Adipose tissue (tissue), 3 donors: Measurements from ENCODE around the gene SHANK1. TPM values are rescaled to one million over a fixed set of nuclear protein-coding genes. Genes with fewer than 3 reads are reported as not detected.

Experiments used
- H3K27ac ChIP-seq: one replicate; pipeline ENCODE4 v1.5.1; 2013; ENCODE audit warnings: low read depth, low read length
- WGBS, 3 donors: extraction: QIAGEN DNeasy Blood & Tissue Kit; methylation state at CpG; one replicate each; pipeline ENCODE4 v1.1.7; 2013; 5-methylcytosine and 5-hydroxymethylcytosine counted together
- polyA plus RNA-seq, 3 donors: library from polyadenylated mRNA; stranded (reverse); fragments of 200-250 nt; gene quantifications; one replicate each; pipeline ENCODE4 v1.2.3, GENCODE V29; 2013
- donor health status: healthy with polysubstance abuse.
- donor health status: Bipolar disorder and iron deficiency.
- donor health status: healthy.

SHANK1 gene
- polyA plus RNA-seq, 3 donors: 0.02 to 1.1 (median 0.33) TPM

DNA sequence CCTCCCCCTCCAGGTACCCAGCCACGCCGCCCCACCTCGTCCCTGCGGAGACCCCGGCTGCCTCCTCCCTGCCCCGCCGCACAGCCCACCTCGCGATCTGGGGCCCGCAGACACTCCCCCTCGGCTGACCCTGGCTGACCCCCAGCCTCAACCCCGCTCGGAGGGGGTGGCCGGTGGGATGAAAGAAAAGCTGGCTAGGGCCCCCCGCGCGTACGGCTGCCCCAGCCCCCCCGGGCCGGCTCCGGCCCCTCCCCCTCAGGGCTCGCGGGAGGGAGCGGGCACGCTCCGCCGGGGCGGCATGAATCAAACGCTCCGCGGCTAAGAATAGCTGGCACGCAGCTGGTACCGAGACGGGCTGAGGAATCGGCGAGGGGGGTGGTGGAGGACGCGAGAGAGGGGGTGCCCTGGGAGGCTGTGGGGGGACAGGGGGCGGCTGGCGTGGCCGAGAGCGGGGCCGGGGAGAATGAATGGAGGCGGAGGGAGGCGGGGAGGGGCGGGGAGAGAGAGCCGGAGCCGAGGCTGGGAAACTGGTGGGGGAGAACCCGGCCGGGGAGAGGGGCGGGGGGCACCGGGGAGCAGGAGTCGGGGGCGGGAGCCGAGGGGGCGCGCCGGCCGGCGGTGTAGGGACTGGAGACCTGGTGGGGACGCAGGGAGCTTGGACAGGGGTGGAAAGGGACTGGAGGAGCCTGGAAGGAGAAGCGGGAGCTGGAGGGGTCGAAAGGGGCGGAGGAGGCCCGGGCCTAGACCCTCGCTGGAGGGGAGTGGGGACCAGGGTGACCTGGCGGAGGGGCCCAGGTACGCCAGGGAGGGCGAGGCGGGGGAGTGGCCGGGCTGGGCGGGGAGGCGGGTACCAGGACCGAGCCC, 1.1 kb downstream of the SHANK1 start:
- WGBS, 3 donors: 2% methylated on average over 48 to 73 of the region's 74 CpGs

DNA sequence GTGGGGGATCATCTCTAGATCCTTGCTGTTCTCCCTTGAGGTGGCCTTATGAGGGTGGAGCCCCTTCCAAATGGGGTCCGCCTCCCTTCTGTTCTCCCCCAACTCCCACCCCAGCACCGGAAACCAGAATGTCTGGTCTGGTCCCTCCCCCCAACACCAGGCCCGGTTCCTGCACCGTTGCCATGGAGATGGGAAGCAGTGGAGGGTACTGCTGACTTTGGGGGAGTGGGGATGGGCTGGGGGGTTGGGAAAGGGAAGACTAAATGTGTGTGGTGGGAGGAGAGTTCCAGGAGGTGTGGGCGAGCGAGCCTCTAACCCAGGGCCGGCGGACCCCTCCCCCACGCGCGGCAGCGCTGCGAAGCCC, 1.7 kb downstream of the SHANK1 start:
- H3K27ac ChIP-seq: no peak overlapping the region
- WGBS, 3 donors: 6 to 12% (median 8%) methylated on average over 12 to 13 of the region's 13 CpGs

More for the DNA sequence above, 1.1 kb downstream of the SHANK1 start:
- no peak overlapping the region for H3K27ac ChIP-seq

DNA sequence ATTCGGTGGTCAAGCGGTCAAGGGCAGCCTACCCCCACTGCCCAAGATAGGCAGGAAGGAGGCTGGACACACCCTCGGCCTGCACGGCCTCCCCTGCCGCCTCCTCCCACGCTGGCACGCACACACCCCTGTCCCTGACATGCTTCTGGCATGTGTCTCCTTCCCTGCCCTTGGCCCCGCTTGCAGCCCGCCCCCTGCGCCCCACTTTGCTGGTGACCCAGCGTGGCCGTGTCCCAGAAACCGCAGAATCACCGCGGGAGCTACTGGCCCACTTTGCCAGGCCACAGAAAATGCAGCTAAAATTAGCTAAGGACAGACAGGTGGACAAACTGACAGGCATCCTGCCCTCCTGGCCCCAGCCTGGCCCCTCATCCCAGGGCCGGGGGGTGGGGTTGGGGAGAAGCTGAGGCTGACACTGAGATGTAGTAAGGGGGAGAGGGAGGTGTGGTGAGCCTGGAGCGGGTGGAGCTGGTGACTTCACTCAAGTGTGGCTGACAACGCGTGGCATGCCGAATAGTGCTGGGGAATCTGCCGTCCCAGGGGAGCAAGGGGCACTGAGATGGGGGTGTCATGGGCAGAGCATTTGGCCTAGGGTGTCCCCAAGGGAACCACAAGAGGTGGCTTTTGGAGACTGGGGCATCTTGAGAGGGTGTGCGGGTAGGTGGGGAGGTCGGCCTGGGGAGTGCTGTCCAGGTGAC, 2.4 kb downstream of the SHANK1 start:
- WGBS, 3 donors: 49 to 75% (median 66%) methylated on average over 23 of the region's 23 CpGs
- no peak overlapping the region for H3K27ac ChIP-seq

DNA sequence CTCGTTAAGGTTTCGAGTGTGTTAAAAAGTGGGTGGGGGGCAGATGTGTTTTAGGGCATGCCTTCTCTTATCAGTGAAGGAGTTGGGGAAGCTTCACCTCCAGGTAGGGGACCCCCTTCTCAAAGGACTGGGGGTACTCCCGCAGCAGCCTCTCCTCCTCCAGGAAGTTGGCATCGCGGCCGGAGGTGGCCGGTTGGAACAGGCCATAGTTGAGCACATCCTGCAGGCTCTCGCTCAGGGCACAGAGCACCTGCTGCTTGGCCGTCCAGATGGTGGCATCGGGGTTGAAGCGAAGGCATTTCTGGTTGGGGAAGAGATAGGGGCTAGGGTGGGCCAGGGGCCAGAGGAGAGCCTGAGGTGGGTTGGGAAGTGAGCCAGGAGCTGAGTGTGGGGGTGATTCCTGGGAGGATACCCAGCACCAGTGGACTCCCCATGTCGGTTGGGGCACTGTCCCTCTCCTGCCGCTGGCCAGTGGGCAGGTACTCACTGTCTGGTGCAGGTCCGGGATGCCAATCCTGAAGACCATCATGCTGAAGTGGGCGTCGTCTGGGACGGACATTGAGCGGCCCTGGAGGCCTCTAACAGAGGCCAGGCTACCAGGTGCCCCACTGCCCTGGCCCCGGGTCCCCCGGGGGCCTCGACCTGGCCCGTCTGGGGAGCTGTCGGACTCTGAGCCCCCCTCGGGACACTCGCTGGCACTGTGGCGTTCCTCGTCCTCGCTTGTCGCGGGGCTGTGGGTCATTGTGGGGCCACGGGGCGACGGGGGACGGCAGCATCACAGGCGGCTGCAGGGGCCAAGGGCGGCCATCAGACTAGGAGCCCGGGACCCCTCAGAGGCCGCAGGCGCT, 3.2 kb downstream of the SHANK1 start:
- 76 to 89% (median 86%) methylated on average over 26 to 39 of the region's 39 CpGs for WGBS, 3 donors

DNA sequence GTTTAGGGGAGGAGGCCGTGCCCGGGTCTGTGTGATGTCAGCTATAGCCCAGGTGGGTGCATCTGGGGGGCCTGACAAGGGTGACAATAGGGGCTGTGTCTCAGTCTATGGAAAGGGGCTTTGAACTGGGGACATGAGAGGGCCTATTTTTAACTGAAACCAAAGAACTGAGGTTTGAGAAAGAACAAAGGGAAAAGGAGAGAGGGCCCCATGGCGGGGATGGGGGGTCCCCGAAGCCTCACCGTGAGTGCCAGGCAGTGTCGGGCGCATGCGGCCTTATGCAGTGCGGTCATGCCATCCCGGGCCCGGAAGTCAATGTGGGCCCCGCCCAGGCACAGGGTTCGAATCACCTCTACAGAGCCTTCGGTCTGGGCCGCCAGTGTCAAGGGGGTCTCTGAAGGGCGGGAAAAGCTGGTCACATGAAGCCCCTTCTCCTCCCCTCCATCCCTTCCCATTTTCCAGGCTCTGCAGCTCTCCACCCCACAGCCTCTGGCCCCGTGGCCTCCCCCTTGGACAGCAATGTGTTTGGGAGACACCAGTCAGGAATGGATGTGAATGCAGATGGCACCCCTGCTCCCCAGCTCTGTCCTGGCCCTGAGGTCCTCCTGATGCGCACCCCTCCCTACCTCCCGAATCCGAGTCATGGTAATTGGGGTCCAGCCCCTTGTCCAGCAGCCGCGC, 5.9 kb downstream of the SHANK1 start:
- WGBS, 3 donors: 77 to 90% (median 83%) methylated on average over 18 to 22 of the region's 22 CpGs
- no peak overlapping the region for H3K27ac ChIP-seq

More for the DNA sequence above, 3.2 kb downstream of the SHANK1 start:
- no peak overlapping the region for H3K27ac ChIP-seq

DNA sequence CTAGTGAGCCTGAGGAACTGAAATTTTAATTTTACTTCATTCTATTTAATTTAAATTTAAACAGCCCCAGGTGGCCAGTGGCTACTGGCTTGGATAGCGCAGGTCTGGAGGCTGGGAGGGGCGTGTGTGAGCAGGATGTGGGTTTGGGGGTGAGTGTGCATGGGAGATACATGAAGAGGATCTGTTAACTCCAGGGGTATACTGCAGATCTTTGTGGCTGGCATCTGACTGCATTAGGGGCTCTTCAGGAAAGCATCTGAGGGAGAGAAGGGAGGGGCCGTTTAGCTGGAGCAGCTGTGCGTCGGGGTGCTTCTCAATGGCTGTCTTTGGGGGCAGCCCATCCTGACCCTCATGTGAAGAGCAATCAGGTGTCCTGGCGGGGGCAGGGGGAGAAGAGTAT, 6.8 kb downstream of the SHANK1 start:
- WGBS, 3 donors: 50 to 62% (median 60%) methylated on average over 6 of the region's 6 CpGs
- H3K27ac ChIP-seq: no peak overlapping the region

DNA sequence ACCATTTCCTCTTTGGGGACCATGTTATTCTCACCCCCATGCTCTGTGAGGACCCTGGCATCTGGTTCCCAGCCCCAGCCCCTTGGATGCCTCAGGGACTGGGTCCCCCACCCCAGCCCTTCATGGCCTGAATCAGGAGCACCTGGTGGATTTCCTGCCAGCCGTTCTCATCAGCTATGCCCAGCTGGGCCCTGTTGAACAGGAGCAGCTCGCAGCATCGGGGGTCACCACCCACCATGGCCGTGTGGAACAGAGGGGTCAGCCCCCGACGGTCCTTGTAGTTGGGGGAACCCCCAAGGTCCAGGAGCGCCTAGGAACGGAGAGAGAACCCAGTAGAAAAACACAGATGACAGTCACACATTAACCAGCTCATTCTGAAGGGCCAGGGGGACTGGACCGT, 7.8 kb downstream of the SHANK1 start:
- WGBS, 3 donors: 53 to 85% (median 80%) methylated on average over 9 of the region's 9 CpGs

DNA sequence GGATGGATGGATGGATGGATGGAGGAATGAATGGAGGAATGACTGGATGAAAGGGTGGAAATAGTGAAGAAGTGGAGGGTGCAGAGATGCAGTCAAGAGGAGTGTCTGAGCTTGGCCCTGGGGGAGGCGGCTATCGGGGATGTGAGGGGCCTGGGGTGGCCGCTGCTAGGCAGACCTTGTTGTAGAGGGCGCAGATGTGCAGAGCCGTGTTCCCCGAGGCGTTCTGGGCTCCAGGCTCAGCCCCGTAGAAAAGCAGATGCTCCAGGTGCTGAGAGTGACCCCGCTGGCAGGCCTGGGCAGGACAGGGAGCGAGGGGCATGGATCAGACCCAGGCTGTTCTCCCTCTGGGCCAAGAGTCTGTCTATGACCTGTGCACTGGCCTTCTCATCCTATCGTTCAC, 8.4 kb downstream of the SHANK1 start:
- WGBS, 3 donors: 84 to 89% (median 88%) methylated on average over 9 to 11 of the region's 11 CpGs
- H3K27ac ChIP-seq: no peak overlapping the region

More for the DNA sequence above, 7.8 kb downstream of the SHANK1 start:
- H3K27ac ChIP-seq: no peak overlapping the region

DNA sequence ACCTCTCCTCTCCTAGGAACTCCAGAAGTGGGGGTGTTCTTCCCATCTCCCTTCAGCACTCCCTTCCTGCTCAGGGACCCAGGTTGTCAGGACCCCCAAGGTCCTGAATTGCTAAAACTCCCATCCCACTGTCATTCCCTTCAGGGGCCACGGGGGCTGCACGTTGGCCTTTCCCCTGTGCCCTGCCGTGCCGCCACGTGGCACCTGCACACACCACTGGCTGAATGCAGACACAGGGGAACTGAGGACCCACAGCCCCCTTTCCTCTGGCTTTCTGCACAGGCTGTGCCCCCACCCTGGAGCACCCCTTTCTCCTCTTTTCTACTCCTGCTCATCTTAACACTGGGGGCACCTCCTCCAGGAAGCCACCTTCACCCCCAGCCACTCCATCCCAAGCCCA, 9.0 kb downstream of the SHANK1 start:
- H3K27ac ChIP-seq: no peak overlapping the region
- 67 to 87% (median 83%) methylated on average over 5 of the region's 5 CpGs for WGBS, 3 donors

DNA sequence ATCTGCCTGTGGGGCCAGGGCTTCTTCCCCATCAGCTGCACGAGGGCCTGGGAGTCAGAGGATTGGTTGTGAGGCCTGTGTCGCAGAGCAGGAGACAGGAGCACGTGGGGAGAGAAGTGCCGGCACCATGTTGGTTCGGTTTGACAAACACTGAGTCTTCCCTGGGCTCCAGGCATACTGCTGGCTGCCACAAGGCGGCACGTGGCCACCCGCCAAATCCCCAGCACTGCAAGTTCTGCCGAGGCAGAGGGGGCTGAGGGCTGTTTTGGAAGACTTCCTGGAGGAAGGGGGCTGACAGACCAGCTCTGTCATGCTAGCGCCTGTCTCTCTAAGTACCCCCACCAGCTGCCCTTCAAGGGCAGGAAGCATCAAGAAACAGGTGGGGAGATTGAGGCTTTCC, 9.5 kb downstream of the SHANK1 start:
- 45 to 56% (median 56%) methylated on average over 10 of the region's 10 CpGs for WGBS, 3 donors

DNA sequence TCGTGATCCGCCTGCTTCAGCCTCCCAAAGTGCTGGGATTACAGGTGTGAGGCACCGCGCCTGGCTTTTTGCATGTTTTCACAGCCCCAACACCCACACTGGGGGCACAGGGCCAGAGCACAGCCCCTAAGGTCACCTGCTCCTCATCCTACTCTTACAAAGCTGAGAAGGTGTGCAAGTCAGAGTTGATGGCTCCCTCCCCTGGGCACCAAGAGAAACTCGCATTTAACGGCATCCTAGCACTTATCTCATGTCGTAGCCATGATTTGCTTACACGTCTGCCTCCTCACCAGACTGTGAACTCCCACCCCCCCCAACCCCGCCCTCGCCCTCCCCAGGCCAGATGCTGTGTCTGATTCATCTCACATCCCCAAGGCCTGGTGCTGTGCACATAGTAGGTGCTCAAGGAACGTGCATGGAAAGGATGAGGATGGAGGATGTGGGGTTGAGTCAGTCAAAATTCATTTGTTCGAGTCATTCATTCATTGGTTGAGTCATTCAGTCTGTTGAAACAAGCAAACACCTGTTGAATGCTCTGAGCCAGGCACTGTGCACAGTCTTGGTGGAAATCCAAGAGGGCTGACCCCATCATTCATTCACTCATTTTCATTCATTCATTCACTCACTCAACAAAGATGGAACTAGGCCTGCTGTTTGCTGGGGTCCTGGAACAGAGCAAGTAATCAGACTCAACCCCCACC, 11.3 kb downstream of the SHANK1 start:
- 58 to 73% (median 69%) methylated on average over 12 of the region's 12 CpGs for WGBS, 3 donors
- H3K27ac ChIP-seq: no peak overlapping the region

More for the DNA sequence above, 9.5 kb downstream of the SHANK1 start:
- no peak overlapping the region for H3K27ac ChIP-seq

DNA sequence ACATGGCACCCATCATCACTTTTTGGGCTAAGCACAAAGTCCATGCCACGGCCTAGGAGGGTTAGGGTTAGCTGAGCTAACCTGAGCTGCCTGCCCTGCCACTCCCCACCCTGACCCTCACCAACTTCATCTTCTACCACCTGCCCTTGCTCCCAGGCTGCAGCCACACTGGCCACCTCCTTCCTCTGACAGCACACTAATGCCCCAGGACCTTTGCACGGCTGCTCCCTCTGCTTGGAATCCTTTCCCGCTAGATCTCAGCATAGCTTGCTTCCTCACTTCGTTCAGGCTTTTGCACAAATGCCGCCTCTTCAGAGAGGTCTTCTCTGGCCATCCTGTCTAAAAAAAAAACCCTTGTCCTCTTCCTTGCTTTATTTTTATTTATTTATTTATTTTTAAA, 13.2 kb downstream of the SHANK1 start:
- H3K27ac ChIP-seq: no peak overlapping the region
- 55 to 77% (median 67%) methylated on average over 5 of the region's 5 CpGs for WGBS, 3 donors

DNA sequence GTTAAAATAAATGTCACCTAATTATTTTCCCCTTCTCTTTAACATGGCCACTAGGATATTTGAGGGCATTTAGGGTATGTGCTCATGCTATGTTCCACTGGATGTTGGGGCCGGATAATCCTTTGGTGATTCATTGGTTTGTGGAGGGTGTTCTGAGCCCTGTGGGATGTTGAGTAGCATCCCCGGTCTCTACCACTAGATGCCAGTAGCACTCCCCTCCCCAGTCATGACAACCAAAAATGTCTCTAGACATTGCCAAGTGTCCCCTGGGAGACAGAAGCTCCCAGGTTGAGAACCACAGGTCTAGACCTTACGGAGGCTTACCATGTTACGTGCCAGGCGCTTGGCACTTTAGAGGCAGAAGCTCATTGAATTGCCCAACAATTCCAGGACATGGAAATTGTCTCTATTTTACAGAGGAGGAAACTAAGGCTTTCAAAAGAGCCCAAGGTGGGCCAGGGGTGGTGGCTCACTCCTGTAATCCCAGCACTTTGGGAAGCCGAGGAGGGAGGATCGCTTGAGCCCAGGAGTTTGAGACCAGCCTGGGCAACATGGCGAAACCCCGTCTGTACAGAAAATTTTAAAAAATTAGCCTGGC, 14.1 kb downstream of the SHANK1 start:
- 35 to 50% (median 43%) methylated on average over 9 of the region's 9 CpGs for WGBS, 3 donors
- H3K27ac ChIP-seq: no peak overlapping the region

DNA sequence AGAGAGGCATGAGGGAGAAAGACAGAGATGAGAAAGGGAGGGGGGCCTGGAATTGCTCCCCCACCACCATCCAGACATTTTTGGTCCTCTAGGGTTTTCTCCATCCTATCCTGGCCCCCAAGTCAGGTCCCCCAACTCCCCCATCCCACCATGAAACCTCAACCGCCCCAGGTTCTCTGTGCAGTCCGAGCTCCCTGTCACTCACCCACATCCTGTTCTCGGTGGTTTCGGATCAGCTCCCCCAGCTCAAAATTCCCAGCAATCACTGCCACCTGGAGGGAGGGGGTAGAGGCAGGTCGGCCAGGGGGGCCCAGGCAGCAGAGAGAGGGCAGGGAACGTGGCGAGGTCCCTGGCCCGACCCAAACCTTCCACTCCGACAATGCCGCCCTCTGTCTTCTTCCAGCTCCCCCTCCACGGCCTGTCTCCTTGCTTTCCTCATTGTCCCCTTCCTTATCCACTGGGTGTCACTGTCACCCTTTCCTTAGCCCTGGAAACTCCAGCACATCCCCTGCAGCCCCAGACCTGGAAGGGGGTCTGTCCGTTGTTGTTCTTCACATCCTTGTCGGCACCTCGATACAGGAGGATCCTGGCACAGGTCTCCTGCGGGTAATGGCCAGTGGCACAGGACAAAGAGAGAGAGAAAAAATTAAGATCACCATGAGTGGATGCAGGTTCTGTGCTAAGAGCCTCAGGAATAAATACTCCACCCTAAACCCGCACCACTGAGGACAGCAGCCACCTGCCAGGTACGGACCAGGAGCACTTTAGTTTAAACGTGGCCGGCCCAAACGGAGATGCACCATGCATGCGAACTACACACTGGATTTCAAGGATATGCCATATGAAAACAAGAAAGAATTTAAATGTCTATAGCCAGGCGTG, 15.4 kb downstream of the SHANK1 start:
- H3K27ac ChIP-seq: no peak overlapping the region
- WGBS, 3 donors: 30 to 47% (median 43%) methylated on average over 22 of the region's 22 CpGs

DNA sequence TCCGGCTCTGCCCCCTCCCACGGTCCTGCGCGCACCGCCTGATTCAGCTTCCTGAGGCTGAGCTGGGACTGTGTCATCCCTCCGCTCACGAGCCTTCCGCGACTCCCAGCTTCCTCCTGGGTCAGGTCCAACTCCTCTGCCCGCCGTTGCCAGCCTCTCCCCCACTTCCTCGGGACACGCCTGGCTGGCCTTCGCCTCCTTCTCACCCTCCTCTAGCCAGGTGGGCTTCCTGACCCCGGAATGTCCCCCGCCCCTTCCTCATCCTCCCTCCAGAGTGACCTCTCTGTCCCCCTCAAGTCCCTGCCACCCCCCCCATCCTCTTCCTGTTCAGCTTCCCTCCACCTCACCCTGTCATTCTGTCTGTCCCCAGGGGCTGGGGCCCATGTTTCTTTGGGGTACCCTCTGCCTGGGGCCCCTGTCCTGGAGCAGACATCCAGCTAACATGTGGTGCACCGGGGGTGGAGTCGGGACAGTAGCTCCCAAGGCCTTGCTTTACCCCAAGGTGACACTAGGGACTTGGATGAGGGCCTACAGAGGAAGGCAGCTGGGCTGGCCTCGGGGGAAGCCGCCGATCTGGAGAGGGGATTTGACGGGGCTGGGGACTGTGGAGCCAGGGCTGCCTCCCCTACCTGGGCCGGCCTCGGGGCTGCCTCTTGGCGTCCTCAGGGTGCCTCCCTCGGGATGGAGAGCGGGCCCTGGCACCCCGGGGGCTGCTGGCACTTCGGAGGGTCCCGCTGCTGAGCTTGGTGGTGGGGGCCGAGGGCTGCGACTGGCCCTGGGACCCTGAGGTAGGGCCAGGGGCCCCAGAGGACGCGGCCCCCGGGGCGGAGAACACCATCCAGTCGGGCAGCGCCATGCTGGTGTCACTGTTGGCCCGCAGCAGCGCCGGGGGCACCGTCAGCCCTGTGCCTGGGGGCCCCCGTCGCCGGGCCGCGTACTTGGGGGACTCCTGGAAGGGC, 16.5 kb downstream of the SHANK1 start:
- H3K27ac ChIP-seq: no peak overlapping the region
- 61 to 64% (median 64%) methylated on average over 32 to 47 of the region's 47 CpGs for WGBS, 3 donors
